Measurements from ENCODE around the gene CPA1. TPM values are rescaled to one million over a fixed set of nuclear protein-coding genes. Genes with fewer than 3 reads are reported as not detected.

CPA1 gene
- total RNA-seq, 1 donor from 2014 or later = not detected

DNA sequence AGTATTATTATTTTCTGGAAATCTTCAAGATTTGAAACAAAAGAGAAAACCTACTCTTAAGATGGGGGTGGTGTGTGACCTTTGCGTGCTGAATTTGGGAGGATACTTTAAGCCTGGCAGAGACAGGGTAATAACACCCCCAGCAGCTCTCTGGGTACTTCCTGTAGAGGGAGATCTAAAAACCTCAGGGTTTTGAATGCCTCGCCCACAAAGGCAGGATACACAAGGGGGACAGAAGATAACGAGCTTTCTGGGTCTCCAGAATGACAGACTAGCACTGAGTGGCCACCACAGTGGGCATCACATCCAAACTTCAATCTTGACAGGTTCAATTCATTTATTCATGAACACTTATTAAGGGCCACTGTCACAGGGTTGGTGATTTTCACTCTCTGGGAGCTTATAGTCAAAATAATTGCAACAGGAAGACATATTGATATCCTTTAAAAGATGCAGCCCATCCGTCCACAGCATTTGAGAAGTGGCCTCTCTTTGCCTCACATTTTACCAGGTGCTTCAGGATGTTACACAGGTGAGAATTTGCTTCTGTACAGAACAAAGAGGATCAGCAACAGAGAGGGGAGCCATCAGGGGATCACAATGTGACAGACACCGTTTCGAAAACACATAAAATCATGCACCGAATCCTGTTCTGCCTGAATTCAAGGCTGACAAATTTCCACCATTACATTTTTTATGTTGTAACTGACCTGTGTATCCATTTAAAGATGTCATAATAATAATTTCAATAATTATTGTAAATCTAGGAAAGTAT lies 14.3 kb downstream of the CPA1 start:
- no peak for DNase-seq (ENCODE audit: low spot score)

DNA sequence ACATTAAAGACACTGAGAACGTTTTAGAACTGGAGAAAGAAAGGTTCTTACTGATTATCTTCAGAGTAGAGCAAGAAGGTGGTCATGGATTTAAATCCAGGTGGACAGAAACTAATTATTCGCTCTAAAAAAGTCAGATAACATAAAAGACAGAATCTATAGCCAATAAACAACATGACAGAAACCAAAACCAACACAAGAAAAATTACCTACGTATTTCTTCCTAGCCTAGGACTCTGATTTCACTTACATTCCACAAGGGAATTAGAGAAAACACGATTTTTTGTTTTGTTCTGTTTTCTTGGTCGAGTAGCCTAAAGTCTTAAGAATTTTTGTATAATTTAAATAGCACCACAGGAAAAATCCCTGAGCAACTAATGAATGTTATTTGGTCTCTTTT lies 15.1 kb downstream of the CPA1 start:
- DNase-seq (ENCODE audit: low spot score) = no peak

- DNase-seq (ENCODE audit: low spot score) = no peak
These were observed 15.8 kb downstream of the CPA1 start for GRCh38 chr7:130396109-130396508.

- no peak for DNase-seq (ENCODE audit: low spot score)
These were observed 16.9 kb downstream of the CPA1 start for GRCh38 chr7:130397051-130397757.

GRCh38 chr7:130397758-130398073 lies 17.4 kb downstream of the CPA1 start:
- no peak for DNase-seq (ENCODE audit: low spot score)

DNA sequence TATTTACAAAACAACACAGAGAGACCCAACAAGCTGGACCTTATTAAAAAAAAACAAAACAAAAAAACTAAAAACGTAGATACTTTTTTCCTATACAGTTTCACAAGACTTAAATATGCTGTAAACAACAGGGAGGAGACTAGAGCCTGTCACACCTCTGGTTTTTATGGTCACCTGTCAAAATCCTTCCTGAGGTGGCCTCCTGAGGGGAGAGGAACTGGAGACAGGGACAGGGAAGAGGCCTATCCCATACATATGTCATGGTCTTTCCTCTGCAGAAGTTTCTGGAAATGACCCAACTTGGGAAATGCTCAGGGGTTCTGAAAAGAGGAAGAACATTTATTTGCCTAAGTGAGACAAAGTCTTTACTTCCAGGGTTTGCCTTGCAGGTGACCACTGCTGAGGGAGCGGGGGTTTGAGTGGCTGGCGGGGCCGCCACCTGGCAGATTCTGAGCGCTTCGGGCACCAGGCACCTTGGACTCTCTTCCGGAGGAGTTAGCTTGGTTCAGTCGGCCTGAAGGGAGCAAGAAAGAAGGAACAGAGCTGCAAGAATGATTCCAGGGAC lies 18.3 kb downstream of the CPA1 start:
- DNase-seq (ENCODE audit: low spot score) = no peak

DNA sequence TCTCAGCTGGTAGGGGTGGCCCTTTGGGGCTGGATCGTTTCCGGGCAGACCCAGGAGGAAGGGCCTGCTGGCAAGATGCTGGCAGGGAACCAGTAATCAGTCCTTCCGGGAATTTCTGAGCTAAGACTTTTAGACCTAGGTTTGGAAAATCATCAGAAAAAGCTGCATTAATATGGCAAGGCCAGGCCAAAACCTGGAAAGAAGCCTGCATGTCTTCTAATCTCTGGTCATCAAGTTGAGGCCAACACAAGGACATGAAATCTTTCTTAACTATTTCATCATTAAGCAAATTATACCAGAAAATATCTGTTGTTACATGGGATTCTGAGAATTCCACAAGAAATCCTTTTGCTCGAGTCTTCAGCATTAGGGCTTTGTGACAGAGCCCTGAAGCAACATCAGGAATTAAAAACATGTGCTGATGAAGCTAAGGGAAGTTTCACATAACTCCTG lies 19.9 kb downstream of the CPA1 start:
- DNase-seq (ENCODE audit: low spot score) = no peak

GRCh38 chr7:130401101-130401500 lies 20.8 kb downstream of the CPA1 start:
- no peak for DNase-seq (ENCODE audit: low spot score)

GRCh38 chr7:130401578-130401977 lies 21.3 kb downstream of the CPA1 start:
- no peak for DNase-seq (ENCODE audit: low spot score)

GRCh38 chr7:130405003-130405402 lies 24.7 kb downstream of the CPA1 start:
- no peak for DNase-seq (ENCODE audit: low spot score)

DNA sequence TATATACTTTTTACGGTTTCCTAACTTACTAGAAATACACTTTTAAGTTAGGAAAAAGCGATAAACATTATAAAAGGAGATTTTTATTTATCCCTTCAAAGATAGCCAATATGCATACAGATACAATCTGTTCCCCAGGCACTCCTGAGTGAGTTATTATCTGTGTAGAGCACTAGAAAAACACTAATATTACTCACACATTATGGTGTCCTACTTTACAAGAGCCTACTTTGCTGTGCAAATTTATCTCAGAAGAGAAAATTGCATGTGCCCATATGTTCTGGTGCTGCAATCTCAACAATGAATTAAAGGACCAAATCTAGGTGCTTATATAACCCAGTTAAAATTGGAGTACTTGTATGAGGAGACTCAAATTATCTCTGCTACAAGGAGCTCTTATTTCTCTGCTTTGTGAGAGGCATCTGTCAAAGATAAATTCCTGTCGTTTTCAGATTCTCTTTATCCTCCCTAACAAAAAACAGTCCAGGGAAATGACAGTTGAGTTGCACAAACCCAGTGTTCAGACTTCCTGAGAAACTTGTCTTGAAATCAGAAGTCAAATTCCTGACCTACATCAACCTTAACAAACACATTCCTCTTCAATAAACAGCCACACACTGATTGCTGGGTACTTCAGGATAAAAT lies 28.9 kb downstream of the CPA1 start:
- no peak for DNase-seq (ENCODE audit: low spot score)

- DNase-seq (ENCODE audit: low spot score) = no peak
These were observed 29.4 kb downstream of the CPA1 start for GRCh38 chr7:130409712-130410072.

DNA sequence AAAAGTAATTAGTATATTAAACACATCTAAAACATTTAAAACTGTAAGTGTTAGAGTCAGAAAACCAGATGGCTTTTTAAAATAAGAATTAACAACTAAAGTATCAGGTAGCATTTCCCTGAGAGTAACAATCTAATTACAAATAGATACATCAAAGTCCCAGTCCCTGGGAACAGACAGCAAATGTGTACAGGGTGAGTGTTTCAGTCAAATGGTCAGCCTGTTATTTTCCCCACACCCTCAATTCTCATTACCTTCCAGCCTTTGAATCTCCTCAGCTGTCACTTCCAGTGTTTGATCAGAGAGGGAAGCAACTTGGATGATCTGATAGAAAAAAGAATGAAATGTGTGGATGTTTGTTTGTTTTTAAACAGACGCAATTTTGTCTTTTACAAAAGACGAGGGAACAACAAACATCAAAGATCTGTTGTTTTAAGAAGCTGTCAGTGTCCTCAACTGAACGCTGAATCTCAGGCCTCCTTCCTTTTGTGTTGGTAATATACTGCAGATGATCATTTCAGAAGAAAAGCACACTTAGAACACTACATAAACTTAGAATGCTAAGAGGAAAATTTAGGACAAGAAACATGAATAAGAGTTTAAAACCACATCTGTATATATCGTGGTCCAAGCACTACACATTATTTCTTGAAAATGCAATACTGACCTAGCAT lies 30.7 kb downstream of the CPA1 start:
- DNase-seq (ENCODE audit: low spot score) = no peak

GRCh38 chr7:130413201-130413600 lies 32.9 kb downstream of the CPA1 start:
- DNase-seq (ENCODE audit: low spot score) = no peak

DNA sequence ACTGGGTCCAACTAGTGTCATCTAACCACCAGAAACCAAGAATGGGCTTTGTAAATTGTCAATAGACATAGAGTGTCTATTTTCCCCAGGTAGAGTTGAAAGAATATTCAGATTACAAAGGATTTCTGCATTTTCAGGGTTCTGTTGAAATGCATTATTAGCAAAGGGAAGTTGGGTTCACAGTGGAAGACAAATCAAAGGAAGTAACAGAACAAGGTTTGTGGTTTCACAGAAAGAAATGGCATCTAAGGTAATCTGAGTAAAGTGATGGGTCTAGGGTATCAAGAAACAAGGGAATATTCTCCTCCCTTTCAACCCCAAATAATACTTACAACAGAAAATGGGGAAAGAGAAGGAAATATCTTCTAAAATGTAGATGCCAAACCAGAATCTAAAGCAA lies 34.7 kb downstream of the CPA1 start:
- DNase-seq (ENCODE audit: low spot score) = no peak

GRCh38 chr7:130417213-130417612 lies 36.9 kb downstream of the CPA1 start:
- DNase-seq (ENCODE audit: low spot score) = no peak

DNA sequence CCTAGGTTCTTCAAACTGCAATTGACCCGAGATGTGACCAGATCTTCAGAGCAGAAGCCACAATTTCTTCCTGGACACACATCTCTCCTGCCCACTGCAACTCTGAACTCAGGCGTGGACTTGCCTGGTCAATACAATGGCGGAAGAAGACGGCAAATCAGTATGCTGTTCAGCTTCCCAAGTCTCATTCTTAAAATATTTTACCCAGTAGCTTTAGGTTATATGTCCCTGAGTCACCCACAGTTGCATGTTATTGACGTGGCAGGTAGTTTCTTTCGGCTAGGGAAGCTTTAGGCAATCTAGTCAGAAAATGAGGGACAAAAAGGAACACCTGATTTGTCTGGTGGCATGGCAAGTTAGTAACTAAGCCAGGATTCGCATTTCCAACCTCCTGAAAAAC lies 38.0 kb downstream of the CPA1 start:
- DNase-seq (ENCODE audit: low spot score) = no peak

DNA sequence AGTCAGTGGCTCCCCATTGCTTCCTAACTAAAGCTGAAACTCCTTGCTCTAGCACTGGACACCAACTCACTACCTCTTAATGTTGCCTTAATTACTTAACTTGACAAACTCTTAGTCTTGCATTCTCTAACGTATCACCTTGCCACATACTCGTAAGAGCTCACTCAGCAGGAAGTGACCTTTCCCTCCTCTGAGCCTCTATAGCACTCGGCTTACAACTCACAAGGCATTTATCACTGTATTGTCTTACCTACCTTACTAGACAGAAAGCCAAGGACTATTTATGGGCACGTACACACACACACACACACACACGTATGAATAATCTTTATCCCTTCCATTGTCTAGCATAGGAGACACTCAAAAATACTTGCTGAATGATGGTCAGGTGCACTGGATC lies 39.4 kb downstream of the CPA1 start:
- DNase-seq (ENCODE audit: low spot score) = no peak

DNA sequence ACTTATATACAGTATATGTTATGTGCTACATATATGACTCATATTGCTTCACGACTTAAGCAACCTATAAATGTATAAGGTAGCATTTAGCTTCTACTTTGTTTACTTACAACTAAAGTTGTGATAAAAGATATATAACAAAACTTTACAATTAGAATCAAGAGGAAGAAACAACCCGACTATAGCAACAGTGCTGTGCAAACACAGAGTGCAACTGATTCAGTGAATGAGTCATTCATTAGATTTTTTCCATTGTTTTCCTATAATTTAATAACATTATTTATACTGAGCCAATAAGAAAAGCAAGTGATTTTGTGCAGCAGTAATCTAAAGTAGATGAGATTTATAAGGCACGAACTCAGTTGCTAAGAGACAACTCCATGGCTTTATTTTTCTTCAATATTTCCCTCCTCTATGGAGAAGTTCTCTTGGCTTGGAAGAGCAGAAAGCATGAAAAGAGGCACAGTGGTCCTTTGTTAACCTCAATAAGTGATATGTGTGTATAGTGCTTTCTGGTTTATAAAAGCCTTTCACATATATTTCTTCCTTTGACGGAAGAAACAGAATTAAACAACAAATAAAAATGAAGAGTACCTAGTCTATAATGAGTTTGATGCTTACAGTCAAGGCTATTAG lies 40.8 kb downstream of the CPA1 start:
- DNase-seq (ENCODE audit: low spot score) = no peak

- no peak for DNase-seq (ENCODE audit: low spot score)
These were observed 41.4 kb downstream of the CPA1 start for GRCh38 chr7:130421684-130422083.

DNA sequence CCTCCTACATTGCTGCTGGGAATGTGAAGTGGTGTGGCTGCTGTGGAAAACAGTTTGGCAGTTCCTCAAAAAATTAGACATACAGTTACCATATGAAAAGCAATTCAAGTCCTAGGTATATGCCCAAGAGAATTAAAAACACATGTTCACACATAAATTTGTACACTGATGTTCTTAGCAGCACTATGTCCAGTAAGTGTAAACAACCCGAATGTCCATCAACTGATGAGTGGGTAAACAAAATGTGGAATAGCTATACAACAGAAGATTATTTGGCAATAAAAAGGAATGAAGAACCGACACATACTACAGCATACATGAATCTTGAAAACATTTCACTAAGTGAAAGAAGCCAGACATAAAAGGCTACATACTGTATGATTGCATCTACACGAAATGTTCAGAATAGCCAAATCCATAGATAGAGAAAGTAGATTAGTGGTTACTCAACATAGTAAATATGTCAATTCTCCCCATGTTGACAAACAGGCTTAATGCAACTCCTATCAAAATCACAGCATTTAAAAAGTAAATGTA lies 43.3 kb downstream of the CPA1 start:
- no peak for DNase-seq (ENCODE audit: low spot score)

Data from ureter (tissue), 1 donor.